HCT116 (cell line): ENCODE data around the gene GAB2.

Experiments
- CBX3 ChIP-seq: IDR thresholded peaks from 2 replicates; pipeline ENCODE4 v1.6.1; 2012; ENCODE audit warnings: low read depth
- CTCF ChIP-seq, 3 experiments: fragments of 200-600 bp in 1 of 3; sonication (generic) in 1 of 3; IDR thresholded peaks in 2 of 3; conservative IDR thresholded peaks in 1 of 3; 2 replicates each; pipeline ENCODE4 v1.5.1; 2012 to 2017; ENCODE audit warnings: low read depth in 2 of 3, low read length in 2 of 3, antibody characterized with exemption in 1 of 3, borderline replicate concordance in 1 of 3, control low read depth in 1 of 3, mild to moderate bottlenecking in 1 of 3, mixed read lengths in 1 of 3, mixed run types in 1 of 3, moderate library complexity in 1 of 3; ENCODE audit not compliant: insufficient read depth in 1 of 3
- EGR1 ChIP-seq: IDR thresholded peaks from 2 replicates; pipeline ENCODE4 v1.6.1; 2012; ENCODE audit warnings: low read depth
- ELF1 ChIP-seq: IDR thresholded peaks from 2 replicates; pipeline ENCODE4 v1.6.1; 2012; ENCODE audit warnings: low read depth, borderline replicate concordance
- EZH2 ChIP-seq: fragments of 200-600 bp; sonication (generic); IDR thresholded peaks from 2 replicates; pipeline ENCODE4 v1.6.1; 2017; ENCODE audit warnings: antibody characterized with exemption, mixed run types
- MAX ChIP-seq: IDR thresholded peaks from 2 replicates; pipeline ENCODE4 v1.6.1; 2012
- POLR2A ChIP-seq: IDR thresholded peaks from 2 replicates; pipeline ENCODE4 v1.7.0; 2011; ENCODE audit warnings: borderline replicate concordance; ENCODE audit not compliant: insufficient read depth, insufficient read length; ENCODE audit errors: extremely low read depth
- POLR2AphosphoS5 ChIP-seq: IDR thresholded peaks from 2 replicates; pipeline ENCODE4 v1.6.1; 2011; ENCODE audit warnings: mild to moderate bottlenecking, low read depth, low read length, moderate library complexity
- RAD21 ChIP-seq: IDR thresholded peaks from 2 replicates; pipeline ENCODE4 v1.6.1; 2012; ENCODE audit warnings: low read depth, mild to moderate bottlenecking
- SP1 ChIP-seq: IDR thresholded peaks from 2 replicates; pipeline ENCODE4 v1.6.1; 2012; ENCODE audit warnings: low read depth
- TCF7L2 ChIP-seq: IDR thresholded peaks from 2 replicates; pipeline ENCODE4 v1.7.0; 2011; ENCODE audit warnings: borderline replicate concordance, inconsistent platforms; ENCODE audit not compliant: insufficient read depth, insufficient read length; ENCODE audit errors: extremely low read depth
- YY1 ChIP-seq: IDR thresholded peaks from 2 replicates; pipeline ENCODE4 v1.6.1; 2011; ENCODE audit warnings: low read length, low read depth, moderate library complexity, mild to moderate bottlenecking; ENCODE audit not compliant: insufficient replicate concordance; ENCODE audit errors: extremely low read depth
- ZBTB33 ChIP-seq: IDR thresholded peaks from 2 replicates; pipeline ENCODE4 v1.6.1; 2011; ENCODE audit warnings: mild to moderate bottlenecking, low read length, moderate library complexity; ENCODE audit not compliant: insufficient replicate concordance; ENCODE audit errors: extremely low read depth
- ZFX ChIP-seq: fragments of 450-650 bp; IDR thresholded peaks from 2 replicates; pipeline ENCODE4 v1.6.1; 2017

GRCh38 chr11:78349624-78350023 is 68.0 kb downstream of the GAB2 start:
- TF ChIP-seq CTCF (IDR thresholded peaks at IDR 0.05 in 2 of 3, conservative IDR thresholded peaks at IDR 0.05 in 1 of 3; ENCODE audit: borderline replicate concordance in 1 of 3, insufficient read depth in 1 of 3, low read depth in 2 of 3, low read length in 2 of 3) = no peak
- no peak for TF ChIP-seq ZFX
- no peak for TF ChIP-seq ZBTB33
- no peak for TF ChIP-seq SP1
- TF ChIP-seq YY1 = no peak
- no peak for TF ChIP-seq EGR1
- TF ChIP-seq POLR2A = no peak
- no peak for TF ChIP-seq MAX
- no peak for TF ChIP-seq EZH2
- TF ChIP-seq CBX3 = no peak
- no peak for TF ChIP-seq POLR2AphosphoS5
- no peak for TF ChIP-seq ELF1
- no peak for TF ChIP-seq TCF7L2
- TF ChIP-seq RAD21 = no peak
